K562 (cell line): ENCODE results near the gene CEACAM21. TPM values are rescaled to one million over a fixed set of nuclear protein-coding genes. Genes with fewer than 3 reads are reported as not detected.

Source experiments
- ATAC-seq: fragments of 200-7000 bp; cut with Tn5 transposase; 3 replicates; pipeline ENCODE4 v1.9.1; 2020; ENCODE audit warnings: moderate library complexity
- BruUV-seq: library from RNA; stranded (reverse); fragments of 400-500 nt; replicated peaks from 2 replicates; lab custom pipeline; 2021; lab: Mats Ljungman, UMichigan
- CTCF ChIA-PET: fragments of 300-600 bp; formaldehyde crosslinking; extraction: SDS; loops from one replicate; lab custom pipeline; 2021; ENCODE audit warnings: low intra/inter-chr PET ratio; lab: Yijun Ruan, JAX
- POLR2A ChIA-PET: fragments of 300-600, 350-650 bp; sonication (Branson Sonifier 250); formaldehyde crosslinking; extraction: SDS; loops from one replicate; lab custom pipeline; 2021; ENCODE audit warnings: antibody characterized with exemption, inconsistent platforms; lab: Yijun Ruan, JAX
- DNase-seq, 4 experiments: peaks; one replicate each; pipeline versions ENCODE4 v3.0.0 to v3.0.0-alpha.2; 2011 to 2018; ENCODE audit warnings: low spot score in 3 of 4, mixed read lengths in 3 of 4; ENCODE audit errors: extremely low read depth in 1 of 4
- FAIRE-seq: peaks from 2 replicates; lab custom pipeline; 2011; peaks lifted over from hg19 to GRCh38; lab: Jason Lieb, UNC
- H2AFZ ChIP-seq: 2 replicates; pipeline ENCODE4 v1.6.0; 2011; ENCODE audit warnings: low read depth, low read length, control low read depth, inconsistent platforms
- H3K27ac ChIP-seq: fragments of 200-600 bp; 3 replicates; pipeline ENCODE4 v1.8.0; 2011; ENCODE audit warnings: low read depth, mild to moderate bottlenecking, control low read depth, inconsistent platforms, low read length, moderate library complexity, mixed read lengths; ENCODE audit errors: extremely low read depth
- H3K27me3 ChIP-seq, 2 experiments: fragments of 300-600 bp in 1 of 2; 2 replicates in 1 of 2; 3 replicates in 1 of 2; pipeline versions ENCODE4 v1.6.0 to v1.8.0; 2011; ENCODE audit warnings: inconsistent platforms in 2 of 2, low read length in 2 of 2, mild to moderate bottlenecking in 1 of 2, mixed read lengths in 1 of 2, moderate library complexity in 1 of 2; ENCODE audit not compliant: control insufficient read depth in 2 of 2, insufficient read depth in 2 of 2
- H3K36me3 ChIP-seq: fragments of 300-600 bp; 3 replicates; pipeline ENCODE4 v1.8.0; 2011; ENCODE audit warnings: mild to moderate bottlenecking, low read length, inconsistent platforms; ENCODE audit not compliant: control insufficient read depth, insufficient read depth
- H3K4me1 ChIP-seq, 2 experiments: fragments of 200-600 bp in 1 of 2; replicated peaks in 1 of 2; 2 replicates in 1 of 2; 3 replicates in 1 of 2; pipeline versions ENCODE4 v1.5.1 to v1.8.0; 2011; ENCODE audit warnings: inconsistent platforms in 2 of 2, low read length in 2 of 2, mild to moderate bottlenecking in 1 of 2, mixed read lengths in 1 of 2, moderate library complexity in 1 of 2; ENCODE audit not compliant: control insufficient read depth in 2 of 2, insufficient read depth in 2 of 2
- H3K4me2 ChIP-seq: 2 replicates; pipeline ENCODE4 v1.6.1; 2011; ENCODE audit warnings: low read length, control low read depth, inconsistent platforms, mixed read lengths; ENCODE audit not compliant: insufficient read depth
- H3K4me3 ChIP-seq: fragments of 200-600 bp; sonication (generic), shearing (Covaris generic); 2 replicates; pipeline ENCODE4 v1.5.1; 2016; ENCODE audit warnings: control low read depth, inconsistent platforms
- H3K79me2 ChIP-seq: fragments of 200-600 bp; 3 replicates; pipeline ENCODE4 v1.8.0; 2011; ENCODE audit warnings: low read length, inconsistent platforms; ENCODE audit not compliant: control insufficient read depth, insufficient read depth
- H3K9ac ChIP-seq, 2 experiments: 2 replicates each; pipeline versions ENCODE4 v1.6.0 to v1.6.1; 2011; ENCODE audit warnings: low read depth in 2 of 2, low read length in 2 of 2, control low read depth in 1 of 2, inconsistent platforms in 1 of 2, mild to moderate bottlenecking in 1 of 2, mixed read lengths in 1 of 2; ENCODE audit not compliant: insufficient read depth in 1 of 2
- H3K9me1 ChIP-seq: one replicate; pipeline ENCODE4 v1.6.0; 2011; ENCODE audit warnings: inconsistent platforms, mild to moderate bottlenecking, low read length, moderate library complexity; ENCODE audit not compliant: control insufficient read depth, insufficient read depth
- H3K9me3 ChIP-seq: replicated peaks from 2 replicates; pipeline ENCODE4 v1.5.1; 2011; ENCODE audit warnings: low read depth, low read length, inconsistent platforms; ENCODE audit not compliant: control insufficient read depth, insufficient read depth
- H4K20me1 ChIP-seq: replicated peaks from 2 replicates; pipeline ENCODE4 v1.6.1; 2011; ENCODE audit warnings: low read length, inconsistent platforms, mixed read lengths; ENCODE audit not compliant: control insufficient read depth, insufficient read depth
- WGBS: fragments of 100-300 bp; shearing (Covaris generic); methylation state at CpG from one replicate; pipeline ENCODE4 v1.1.6; 2016; ENCODE audit warnings: low coverage, mixed read lengths; ENCODE audit not compliant: insufficient coverage; ENCODE audit errors: missing lambda C conversion rate; 5-methylcytosine and 5-hydroxymethylcytosine counted together
- in situ Hi-C: fragments of 300-500 bp; cut with MboI; formaldehyde crosslinking; loops from 4 replicates; pipeline ENCODE4 v1.15.0; 2018; ENCODE audit warnings: inconsistent platforms, mixed read lengths
- intact Hi-C: fragments of 100-400 bp; cut with micrococcal nuclease; formaldehyde crosslinking; loops from 2 replicates; pipeline ENCODE4 v1.14.2; 2022
- polyA plus RNA-seq, 8 experiments: library from polyadenylated mRNA; depleted of rRNA in 4 of 8; stranded (reverse) in 5 of 8; unstranded in 3 of 8; fragments of >200 nt; fragmentation: Nextera tagmentation in 2 of 8; fragmentation: Illumina TruSeq in 1 of 8; extraction: Ambion mirVana in 2 of 8; extraction: Trizol in 1 of 8; gene quantifications; 2 replicates each; pipeline versions ENCODE4 v1.2.1 to v1.2.3, GENCODE V29; 2011 to 2014; ENCODE audit warnings: inconsistent platforms in 1 of 8, missing spikeins in 1 of 8
- total RNA-seq, 7 experiments: library from RNA; depleted of rRNA in 6 of 7; stranded (reverse); fragments of >200 nt in 6 of 7; fragmentation: Illumina TruSeq in 2 of 7; extraction: Trizol in 2 of 7; gene quantifications; 2 replicates each; pipeline versions ENCODE4 v1.2.1 to v1.2.3, GENCODE V29; 2011 to 2021; ENCODE audit warnings: low replicate concordance in 1 of 7
- TF ChIP-seq, protein P1 (sequence below): fragments of 250-450 bp; sonication (Bioruptor Pico); IDR thresholded peaks from 2 replicates; pipeline ENCODE4 v1.6.1; 2021; ENCODE audit warnings: mild to moderate bottlenecking
- TF ChIP-seq, protein P2 (sequence below): fragments of 450-650 bp; formaldehyde crosslinking; IDR thresholded peaks from 2 replicates; pipeline ENCODE4 v1.4.0; 2022; ENCODE audit warnings: missing genetic modification characterization

Gene CEACAM21
- total and polyA plus RNA-seq, 9 of the 15 experiments (the other 6 are each of a cell fraction or from before 2014, with no cell fraction given) = 0.06 to 0.40 (median 0.18) TPM; not detected in 1

DNA sequence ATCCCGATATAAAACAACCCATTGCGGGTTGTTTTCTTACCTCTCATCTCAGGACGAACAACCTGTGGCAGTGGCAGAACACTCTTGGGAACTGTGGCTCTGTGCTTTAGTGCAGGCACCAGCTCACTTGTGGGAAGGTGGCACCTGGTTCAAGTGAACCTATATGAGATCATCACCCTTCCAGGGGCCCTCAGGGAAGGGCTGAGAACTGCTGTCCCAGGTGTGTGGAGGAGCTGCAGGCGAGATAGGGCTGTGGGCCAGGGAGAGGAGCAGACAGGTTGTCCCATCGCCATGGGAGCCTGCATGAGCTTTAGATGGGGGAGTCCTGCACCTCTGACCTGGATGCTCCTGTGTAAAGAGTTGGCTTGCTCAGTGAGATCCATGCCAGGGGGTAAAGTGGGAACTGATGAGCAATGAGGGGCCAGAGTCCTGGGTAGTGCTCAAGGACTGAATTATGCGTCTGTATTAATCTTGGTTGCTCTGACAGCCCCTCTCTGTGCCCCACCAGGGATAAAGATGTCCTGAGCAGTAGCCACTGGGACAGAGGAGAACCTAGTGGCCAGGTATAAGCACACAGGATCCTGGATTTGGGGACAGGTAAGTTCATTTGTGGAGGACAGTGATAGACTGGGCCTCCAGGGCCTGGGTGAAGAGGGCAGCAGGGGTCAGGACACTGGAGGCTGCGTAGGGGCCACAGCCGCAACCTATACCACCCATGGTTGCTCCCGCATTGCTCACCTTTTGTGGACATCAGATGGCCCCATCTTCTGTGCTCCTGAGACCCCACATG, 42.2 kb downstream of the CEACAM21 start:
- peaks cover 6% of the 10 kb centered on the region; the same call in 1 of the 2 replicates for H4K20me1 ChIP-seq
- H3K9me1 ChIP-seq = peaks cover 3% of the 10 kb centered on the region
- in situ Hi-C loops = no loop called here
- H3K79me2 ChIP-seq = no peaks in the 10 kb centered on the region
- TF ChIP-seq, protein P1, sequence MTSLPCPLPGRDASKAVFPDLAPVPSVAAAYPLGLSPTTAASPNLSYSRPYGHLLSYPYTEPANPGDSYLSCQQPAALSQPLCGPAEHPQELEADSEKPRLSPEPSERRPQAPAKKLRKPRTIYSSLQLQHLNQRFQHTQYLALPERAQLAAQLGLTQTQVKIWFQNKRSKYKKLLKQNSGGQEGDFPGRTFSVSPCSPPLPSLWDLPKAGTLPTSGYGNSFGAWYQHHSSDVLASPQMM (CRISPR knock-in tag) = no peak
- TF ChIP-seq, protein P2, sequence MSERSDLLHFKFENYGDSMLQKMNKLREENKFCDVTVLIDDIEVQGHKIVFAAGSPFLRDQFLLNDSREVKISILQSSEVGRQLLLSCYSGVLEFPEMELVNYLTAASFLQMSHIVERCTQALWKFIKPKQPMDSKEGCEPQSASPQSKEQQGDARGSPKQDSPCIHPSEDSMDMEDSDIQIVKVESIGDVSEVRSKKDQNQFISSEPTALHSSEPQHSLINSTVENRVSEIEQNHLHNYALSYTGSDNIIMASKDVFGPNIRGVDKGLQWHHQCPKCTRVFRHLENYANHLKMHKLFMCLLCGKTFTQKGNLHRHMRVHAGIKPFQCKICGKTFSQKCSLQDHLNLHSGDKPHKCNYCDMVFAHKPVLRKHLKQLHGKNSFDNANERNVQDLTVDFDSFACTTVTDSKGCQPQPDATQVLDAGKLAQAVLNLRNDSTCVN (CRISPR knock-in tag) = no peak
- TF ChIP-seq, all 486 proteins: peak for 0
- WGBS = 0% methylated on average over 9 of the region's 9 CpGs
- no peak for FAIRE-seq
- H2AFZ ChIP-seq = no peak overlapping the region
- ChIA-PET POLR2A (interaction anchor here (0.6 kb wide), 1 partner anchor 10 kb away, joined by 3 read pairs; no protein-coding TSS in a partner anchor), CTCF (no interaction called here)
- no peak overlapping the region for H3K27ac ChIP-seq
- no peaks in the 10 kb centered on the region for H3K4me1 ChIP-seq
- H3K9me3 ChIP-seq = no peaks in the 10 kb centered on the region
- ATAC-seq = no peak
- no peak overlapping the region for H3K4me3 ChIP-seq
- H3K9ac ChIP-seq = no peak overlapping the region
- no TSS peak for BruUV-seq
- intact Hi-C loops = no loop called here
- no peaks in the 10 kb centered on the region for H3K36me3 ChIP-seq
- H3K4me2 ChIP-seq = no peak overlapping the region
- H3K27me3 ChIP-seq = peaks cover 0 to 4% of the 10 kb centered on the region in 2 experiments; a peak in 2 of 5 replicates
- no peak for DNase-seq
